Smooth muscle cell of the brain vasculature (primary cell): Measurements from ENCODE around the gene ITGAL.
"Not testable (repeated sequence)": the region's sequence is repeated elsewhere in the genome, so short reads cannot be mapped to it uniquely, and the experiment has no call there.

Experiments
- DNase-seq: peaks from one replicate; pipeline ENCODE4 v3.0.0-alpha.2; 2012; ENCODE audit warnings: low read depth, low spot score

Gene ITGAL

DNA sequence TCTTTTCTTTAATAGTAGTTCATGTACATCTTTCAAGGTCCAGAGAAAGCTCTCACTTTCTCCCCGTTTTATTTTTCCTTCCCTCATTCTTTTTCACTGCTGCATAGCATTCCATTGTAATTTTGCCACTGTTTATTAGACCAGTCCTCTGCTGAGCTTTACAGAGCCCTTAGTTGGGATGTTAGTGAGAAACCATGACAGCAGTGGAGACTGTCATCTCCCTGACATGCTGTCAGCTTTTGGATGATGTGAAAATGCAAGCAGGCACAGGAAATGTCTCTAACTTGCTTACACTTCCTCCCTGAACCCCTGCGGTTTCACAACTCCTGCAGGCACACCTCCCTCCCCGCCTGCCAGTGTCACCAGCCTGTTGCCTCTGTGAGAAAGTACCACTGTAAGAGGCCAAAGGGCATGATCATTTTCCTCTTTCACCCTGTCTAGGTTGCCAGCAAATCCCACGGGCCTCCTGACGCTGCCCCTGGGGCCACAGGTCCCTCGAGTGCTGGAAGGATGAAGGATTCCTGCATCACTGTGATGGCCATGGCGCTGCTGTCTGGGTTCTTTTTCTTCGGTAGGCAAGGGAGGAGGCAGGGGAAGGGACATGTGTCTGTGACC lies at the start of gene ITGAL:
ITGAL (plus strand) TSS at position 415 of the 615 bp plus-strand sequence; CDS start at position 511, 96 bp downstream.
- no peak for DNase-seq

- DNase-seq = no peak
Measured at GRCh38 chr16:30428055-30428454, 44.5 kb upstream of the ITGAL start.

DNA sequence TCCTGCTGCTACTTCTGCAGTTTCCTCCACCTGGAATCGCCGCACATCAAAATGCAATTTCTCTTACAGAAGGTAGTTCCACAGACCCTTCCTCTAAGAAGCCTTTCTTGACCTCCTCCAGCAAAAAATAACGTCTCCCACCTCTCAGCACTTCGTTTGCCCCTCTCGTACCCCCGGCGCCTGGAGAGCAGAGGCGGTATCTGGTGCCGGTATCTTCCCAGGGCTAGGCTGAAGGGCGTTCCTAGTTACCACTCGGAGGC lies 43.2 kb upstream of the ITGAL start:
- no peak for DNase-seq

GRCh38 chr16:30429678-30430427 lies 42.7 kb upstream of the ITGAL start, which contains the start of gene DCTPP1:
DCTPP1 (minus strand) TSS chr16:30430030; CDS start chr16:30429980, 50 bp downstream.
- peak; percentile 95 for DNase-seq

DNA sequence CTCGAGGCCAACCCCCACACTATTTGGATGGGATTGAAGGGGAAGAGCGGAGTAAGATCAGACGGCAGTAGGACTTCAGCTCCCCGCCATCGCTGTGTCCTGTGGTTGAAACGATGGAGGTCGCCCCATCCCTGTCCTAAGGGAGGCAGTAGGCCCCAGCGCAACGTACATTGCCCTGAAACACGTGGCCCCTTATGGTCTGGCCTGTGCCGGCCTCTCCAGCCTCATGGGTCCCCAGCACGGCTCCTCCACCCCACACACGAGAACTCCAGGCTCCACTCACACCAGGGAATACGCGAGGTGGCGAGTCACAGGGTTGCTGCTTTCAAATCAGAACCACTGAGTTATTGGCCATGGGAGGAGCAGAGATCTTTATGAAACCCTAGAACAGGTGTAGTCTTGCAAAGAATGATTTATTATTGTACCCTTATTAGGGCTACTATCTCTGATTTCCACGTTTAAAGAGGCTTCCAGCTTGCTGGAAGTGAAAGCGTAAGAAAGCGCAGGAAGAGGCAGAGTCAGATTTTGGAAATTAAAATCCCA lies 42.0 kb upstream of the ITGAL start:
- DNase-seq = no peak

- DNase-seq = no peak
Measured at GRCh38 chr16:30434852-30435251, 37.7 kb upstream of the ITGAL start.

DNA sequence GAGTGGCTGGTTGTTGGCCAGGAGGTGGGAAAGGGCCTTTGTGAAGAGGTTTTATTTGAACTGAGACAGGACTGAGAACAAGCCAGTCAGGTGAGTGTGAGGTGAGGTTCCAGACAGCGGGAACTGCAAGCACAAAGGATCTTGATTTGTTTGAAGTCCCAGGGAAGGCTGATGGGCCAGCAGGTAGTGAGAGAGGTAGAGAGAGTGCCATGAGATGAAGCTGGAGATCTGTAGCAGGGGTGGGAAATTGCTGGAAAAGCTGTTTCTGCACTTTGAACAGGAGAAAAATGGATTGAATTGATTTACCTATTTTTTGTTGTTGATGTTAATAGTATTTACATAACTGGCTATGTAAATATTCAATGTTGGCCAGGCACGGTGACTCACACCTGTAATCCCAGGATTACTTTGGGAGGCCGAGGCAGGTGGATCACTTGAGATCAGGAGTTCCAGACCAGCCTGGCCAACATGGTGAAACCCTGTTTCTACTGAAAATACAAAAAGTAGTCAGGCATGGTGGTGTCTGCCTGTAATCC lies 35.0 kb upstream of the ITGAL start:
- no peak for DNase-seq

DNA sequence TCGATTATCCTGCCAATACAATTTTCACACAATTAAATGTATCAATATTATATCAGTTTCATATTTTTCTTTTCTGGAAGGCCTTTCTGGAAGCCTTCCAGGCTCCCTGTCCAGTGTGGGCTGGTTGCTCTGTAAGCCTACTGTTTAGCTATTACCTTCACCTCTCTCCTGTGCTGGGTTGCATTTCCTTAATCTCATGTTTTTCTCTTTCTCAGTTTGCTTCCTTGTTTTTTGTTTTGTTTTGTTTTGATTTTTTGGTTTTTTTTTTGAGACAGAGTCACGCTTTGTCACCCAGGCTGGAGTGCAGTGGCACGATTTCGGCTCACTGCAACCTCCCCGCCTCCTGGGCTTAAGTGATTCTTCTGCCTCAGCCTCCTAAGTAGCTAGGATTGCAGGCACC lies 33.7 kb upstream of the ITGAL start:
- no peak for DNase-seq

DNA sequence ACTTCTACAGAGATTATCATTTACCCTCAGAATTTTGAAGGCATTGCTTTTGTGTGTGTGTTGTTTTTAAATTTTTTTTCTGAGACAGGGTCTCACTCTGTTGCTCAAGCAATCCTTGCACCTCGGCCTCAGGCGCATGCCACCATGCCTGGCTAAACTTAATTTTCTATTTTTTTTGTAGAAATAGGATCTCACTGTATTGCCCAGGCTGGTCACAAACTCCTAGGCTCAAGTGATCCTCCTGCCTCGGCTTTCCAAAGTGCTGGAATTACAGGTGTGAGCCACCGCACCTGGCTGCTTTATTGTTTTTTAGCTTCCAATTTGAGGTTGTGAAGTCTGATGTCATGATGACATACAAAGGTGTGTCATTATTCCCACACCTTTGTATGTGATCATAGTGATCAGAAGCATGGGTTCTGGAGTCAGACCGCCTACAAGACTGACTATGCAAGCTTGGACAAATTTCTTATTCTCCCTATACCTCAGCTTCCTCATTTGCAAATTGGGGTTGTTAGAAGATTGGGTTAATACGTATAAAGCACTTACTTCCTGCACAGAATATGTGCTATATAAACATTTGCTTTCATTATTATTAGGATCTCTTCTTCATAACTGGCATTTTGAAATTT lies 32.7 kb upstream of the ITGAL start:
- no peak for DNase-seq

DNA sequence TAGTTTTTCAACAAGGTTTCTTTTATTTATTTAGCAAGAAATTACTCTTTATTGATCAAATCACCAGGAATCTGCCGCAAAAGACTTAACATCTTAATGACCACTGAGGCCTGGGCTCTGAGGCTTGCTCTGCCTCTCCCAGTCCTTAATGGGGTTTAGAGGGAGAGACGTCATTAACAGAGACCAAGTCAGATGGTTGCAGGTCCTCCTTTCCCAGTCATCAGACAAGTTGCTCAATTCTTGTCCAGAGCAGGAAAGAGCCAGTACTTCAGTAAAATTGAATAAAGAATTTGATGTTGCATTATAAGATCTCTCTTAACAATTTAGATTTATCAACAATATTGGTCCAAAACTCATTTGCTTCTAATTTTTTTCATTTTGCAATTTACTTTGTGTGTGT lies 28.9 kb upstream of the ITGAL start:
- DNase-seq = no peak

- DNase-seq = no peak
Measured at GRCh38 chr16:30444231-30445148, 28.1 kb upstream of the ITGAL start.

GRCh38 chr16:30445149-30445407 lies 27.5 kb upstream of the ITGAL start:
- no peak for DNase-seq

DNA sequence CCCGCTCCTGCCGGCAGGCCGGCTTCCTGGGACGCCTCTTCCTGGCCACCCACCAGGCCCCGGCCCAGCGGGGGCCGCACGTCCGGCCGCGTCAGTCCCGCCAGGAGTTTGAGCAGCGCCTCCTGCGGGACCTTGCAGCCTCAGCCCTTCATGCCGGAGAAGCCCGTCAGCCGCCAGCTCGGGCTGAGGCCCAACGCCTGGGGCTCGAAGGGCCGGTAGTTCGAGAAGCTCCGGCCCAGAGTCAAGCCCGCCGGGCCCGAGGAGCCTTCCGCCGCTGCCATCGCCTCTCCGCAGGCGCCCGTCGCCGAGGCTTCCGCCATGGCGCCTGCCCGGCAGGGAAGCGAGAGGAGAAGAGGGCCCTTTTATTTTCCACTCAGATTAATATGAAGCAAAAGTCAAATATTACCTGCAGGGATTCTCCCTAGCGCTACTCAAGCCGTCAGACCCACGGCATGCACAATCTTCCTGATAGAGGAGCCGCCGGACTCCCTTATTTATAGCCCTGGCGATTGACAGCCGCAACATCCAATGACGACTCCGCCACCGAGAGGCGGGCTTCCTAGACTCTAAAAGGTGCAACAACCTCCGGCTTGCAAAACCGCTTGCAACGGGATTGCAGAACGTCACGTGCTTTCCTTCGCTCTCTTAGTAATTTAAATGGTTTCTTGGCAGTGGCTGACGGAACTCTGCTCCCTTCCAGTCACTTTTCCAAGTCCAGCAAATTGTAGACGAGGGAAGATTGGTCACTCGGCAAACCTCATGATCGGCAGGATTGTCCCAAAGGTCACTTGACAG lies 26.9 kb upstream of the ITGAL start, which contains the start of gene SEPHS2:
SEPHS2 (minus strand) TSS at position 467 of the 795 bp plus-strand sequence; CDS start at position 320, 147 bp downstream.
- peak; percentile 93 for DNase-seq

GRCh38 chr16:30446203-30446595 lies 26.3 kb upstream of the ITGAL start:
- DNase-seq = no peak

GRCh38 chr16:30447512-30448226 lies 24.9 kb upstream of the ITGAL start:
- DNase-seq = no peak

DNA sequence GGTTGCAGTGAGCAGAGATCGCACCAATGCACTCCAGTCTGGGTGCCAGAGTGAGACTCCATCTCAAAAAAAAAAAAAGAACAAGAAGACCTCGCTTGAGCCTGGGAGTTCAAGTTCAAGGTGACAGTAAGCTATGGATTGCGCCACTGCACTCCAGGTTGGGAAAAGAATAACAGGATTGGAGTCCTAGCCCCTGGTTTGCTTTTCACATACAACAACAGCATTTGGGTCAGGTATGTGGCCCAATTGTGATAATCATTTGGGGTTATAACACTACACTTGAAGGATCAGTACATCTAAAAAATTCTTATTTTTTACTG lies 23.5 kb upstream of the ITGAL start:
- no peak for DNase-seq

DNA sequence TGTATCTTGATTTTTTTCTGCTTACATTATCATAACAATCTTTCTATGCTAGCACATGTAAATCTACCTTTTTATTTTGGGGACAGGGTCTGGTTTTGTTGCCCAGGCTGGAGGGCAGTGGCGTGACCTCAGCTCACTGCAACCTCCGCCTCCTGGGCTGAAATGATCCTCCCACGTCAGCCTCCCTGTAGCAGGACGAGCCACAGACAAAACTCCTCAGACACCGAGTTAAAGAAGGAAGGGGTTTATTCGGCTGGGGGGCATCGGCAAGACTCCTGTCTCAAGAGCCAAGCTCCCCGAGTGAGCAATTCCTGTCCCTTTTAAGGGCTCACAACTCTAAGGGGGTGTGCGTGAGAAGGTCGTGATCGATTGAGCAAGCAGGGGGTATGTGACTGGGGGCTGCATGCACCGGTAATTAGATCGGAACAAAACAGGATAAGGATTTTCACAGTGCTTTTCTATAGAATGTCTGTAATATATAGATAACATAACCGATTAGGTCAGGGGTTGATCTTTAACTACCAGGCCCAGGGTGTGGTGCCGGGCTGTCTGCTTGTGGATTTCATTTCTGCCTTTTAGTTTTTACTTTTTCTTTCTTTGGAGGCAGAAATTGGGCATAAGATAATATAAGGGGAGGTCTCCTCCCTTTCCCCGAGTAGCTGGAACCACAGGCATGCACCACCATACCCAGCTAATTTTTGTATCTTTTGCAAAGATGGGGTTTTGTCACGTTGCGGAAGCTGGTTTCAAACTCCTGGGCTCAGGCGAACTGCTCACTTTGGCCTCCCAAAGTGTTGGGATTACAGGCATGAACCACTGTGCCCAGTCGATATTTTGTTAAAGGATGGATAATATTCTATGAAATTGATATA lies 19.6 kb upstream of the ITGAL start:
- not testable (repeated sequence) for DNase-seq

- DNase-seq = no peak
Measured at GRCh38 chr16:30456302-30456701, 16.2 kb upstream of the ITGAL start.

DNA sequence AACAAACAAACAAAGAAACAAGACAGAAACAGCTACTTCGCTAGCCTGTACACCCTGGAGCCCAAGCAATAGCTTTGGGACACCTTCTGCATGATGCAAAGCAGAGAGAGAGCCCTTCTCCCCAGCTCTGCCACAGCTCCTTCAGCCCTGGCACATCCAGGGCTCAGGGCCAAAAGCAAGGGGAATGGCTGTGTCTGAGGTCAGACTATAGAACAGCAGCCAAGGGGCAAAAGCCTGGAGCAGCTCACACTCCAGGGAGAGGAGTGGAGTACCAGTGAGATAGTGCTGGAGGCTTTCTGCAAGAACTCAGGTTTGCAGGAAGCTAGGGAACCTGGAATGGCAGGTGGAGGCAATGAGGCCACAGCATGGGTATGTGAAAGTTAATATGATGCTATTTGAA lies 15.3 kb upstream of the ITGAL start:
- DNase-seq = no peak
